GM12878 (cell line): ENCODE measurements around the gene ISCU. TPM values are rescaled to one million over a fixed set of nuclear protein-coding genes. Genes with fewer than 3 reads are reported as not detected.
"Not testable (repeated sequence)": the region's sequence is repeated elsewhere in the genome, so short reads cannot be mapped to it uniquely, and the experiment has no call there.

ENCODE experiments used
- ATAC-seq: fragments of 200-7000 bp; cut with Tn5 transposase; 3 replicates; pipeline ENCODE4 v1.9.1; 2020; ENCODE audit warnings: mild to moderate bottlenecking, moderate library complexity
- BruUV-seq: library from RNA; stranded (reverse); fragments of 400-500 nt; replicated peaks from 2 replicates; lab custom pipeline; 2021; lab: Mats Ljungman, UMichigan
- CTCF ChIA-PET: fragments of 300-600 bp; sonication (Branson Sonifier 250); formaldehyde crosslinking; extraction: SDS; loops from one replicate; lab custom pipeline; 2021; ENCODE audit warnings: inconsistent platforms; lab: Yijun Ruan, JAX
- POLR2A ChIA-PET: fragments of 350-600 bp; formaldehyde crosslinking; extraction: SDS; loops from one replicate; lab custom pipeline; 2021; ENCODE audit warnings: inconsistent platforms; lab: Charles Lee
- RAD21 ChIA-PET: fragments of 300-600 bp; sonication (Branson Sonifier 250); formaldehyde crosslinking; loops from one replicate; lab custom pipeline; 2023; ENCODE audit warnings: antibody characterized with exemption; ENCODE audit not compliant: unreplicated experiment; lab: Charles Lee
- SMC1A ChIA-PET: fragments of 300-600 bp; sonication (Branson Sonifier 250); formaldehyde crosslinking; loops from one replicate; lab custom pipeline; 2023; ENCODE audit not compliant: unreplicated experiment, uncharacterized antibody; lab: Charles Lee
- DNase-seq: peaks from one replicate; pipeline ENCODE4 v3.0.0-alpha.2; 2011; ENCODE audit warnings: low read depth, low spot score
- FAIRE-seq: peaks from 3 replicates; lab custom pipeline; 2011; peaks lifted over from hg19 to GRCh38; lab: Jason Lieb, UNC
- H2AFZ ChIP-seq: 2 replicates; pipeline ENCODE4 v1.6.0; 2011; ENCODE audit warnings: low read depth, low read length, control low read depth; ENCODE audit not compliant: control insufficient read depth
- H3K27ac ChIP-seq: 2 replicates; pipeline ENCODE4 v1.5.1; 2011; ENCODE audit warnings: control low read depth; ENCODE audit not compliant: control insufficient read depth, insufficient read depth
- H3K27me3 ChIP-seq, 2 experiments: replicated peaks in 1 of 2; 2 replicates each; pipeline versions ENCODE4 v1.6.0 to v1.6.1; 2011; ENCODE audit warnings: low read length in 1 of 2; ENCODE audit not compliant: control insufficient read depth in 2 of 2, insufficient read depth in 2 of 2
- H3K36me3 ChIP-seq, 2 experiments: 2 replicates each; pipeline ENCODE4 v1.5.1; 2011; ENCODE audit warnings: low read length in 1 of 2; ENCODE audit not compliant: control insufficient read depth in 2 of 2, insufficient read depth in 2 of 2
- H3K4me1 ChIP-seq: 2 replicates; pipeline ENCODE4 v1.6.1; 2011; ENCODE audit warnings: mild to moderate bottlenecking, low read length, moderate library complexity, mixed read lengths; ENCODE audit not compliant: control insufficient read depth, insufficient read depth
- H3K4me2 ChIP-seq: 2 replicates; pipeline ENCODE4 v1.6.0; 2011; ENCODE audit warnings: control low read depth; ENCODE audit not compliant: control insufficient read depth, insufficient read depth
- H3K4me3 ChIP-seq: fragments of 200-600 bp; sonication (generic); 2 replicates; pipeline ENCODE4 v1.5.1; 2016
- H3K79me2 ChIP-seq: 2 replicates; pipeline ENCODE4 v1.6.0; 2011; ENCODE audit warnings: low read length; ENCODE audit not compliant: control insufficient read depth, insufficient read depth
- H3K9ac ChIP-seq: 2 replicates; pipeline ENCODE4 v1.8.0; 2011; ENCODE audit warnings: low read length, control low read depth, mixed read lengths; ENCODE audit not compliant: control insufficient read depth, insufficient read depth
- H3K9me3 ChIP-seq: replicated peaks from 3 replicates; pipeline ENCODE4 v1.5.1; 2011; ENCODE audit warnings: mild to moderate bottlenecking, low read length; ENCODE audit not compliant: control insufficient read depth, insufficient read depth
- H4K20me1 ChIP-seq: 2 replicates; pipeline ENCODE4 v1.6.0; 2011; ENCODE audit not compliant: control insufficient read depth, insufficient read depth
- ATF3 ChIP-seq: IDR thresholded peaks from 2 replicates; pipeline ENCODE4 v1.6.1; 2011; ENCODE audit warnings: low read depth, mild to moderate bottlenecking, low read length, moderate library complexity, borderline replicate concordance; ENCODE audit errors: extremely low read depth
- BACH1 ChIP-seq: fragments of 450-650 bp; IDR thresholded peaks from 2 replicates; pipeline ENCODE4 v1.6.1; 2017; ENCODE audit warnings: mild to moderate bottlenecking, borderline replicate concordance
- BRCA1 ChIP-seq: IDR thresholded peaks from 2 replicates; pipeline ENCODE4 v1.6.1; 2011; ENCODE audit warnings: low read depth, low read length, improper control_type of control experiment
- CBFB ChIP-seq: IDR thresholded peaks from 2 replicates; pipeline ENCODE4 v1.6.1; 2016; ENCODE audit warnings: antibody characterized with exemption, low read depth
- FOXK2 ChIP-seq: fragments of 450-650 bp; IDR thresholded peaks from 2 replicates; pipeline ENCODE4 v1.6.1; 2017; ENCODE audit warnings: mild to moderate bottlenecking, moderate library complexity
- JUND ChIP-seq: IDR thresholded peaks from 2 replicates; pipeline ENCODE4 v1.6.1; 2012; ENCODE audit warnings: low read depth, mild to moderate bottlenecking, low read length, improper control_type of control experiment, moderate library complexity
- NFIC ChIP-seq: IDR thresholded peaks from 2 replicates; pipeline ENCODE4 v1.6.1; 2012; ENCODE audit warnings: low read depth, mild to moderate bottlenecking, inconsistent platforms, low read length, moderate library complexity
- SMAD5 ChIP-seq: IDR thresholded peaks from 2 replicates; pipeline ENCODE4 v1.6.1; 2016; ENCODE audit warnings: antibody characterized with exemption, low read depth
- SUZ12 ChIP-seq: fragments of 200-600 bp; sonication (generic); IDR thresholded peaks from one replicate; pipeline ENCODE4 v1.6.1; 2018; ENCODE audit warnings: antibody characterized with exemption, mild to moderate bottlenecking; ENCODE audit not compliant: unreplicated experiment
- TBL1XR1 ChIP-seq: IDR thresholded peaks from 2 replicates; pipeline ENCODE4 v1.6.1; 2012; ENCODE audit warnings: low read depth, low read length, improper control_type of control experiment
- WGBS: methylation state at CpG from one replicate; pipeline ENCODE4 v1.1.6; 2016; ENCODE audit warnings: low lambda C conversion rate; ENCODE audit not compliant: insufficient replicate concordance, insufficient coverage; ENCODE audit errors: missing lambda C conversion rate; 5-methylcytosine and 5-hydroxymethylcytosine counted together
- in situ Hi-C: fragments of 300-500 bp; cut with MboI; formaldehyde crosslinking; loops from 9 replicates; pipeline ENCODE4 v1.14.3; 2018; ENCODE audit warnings: mixed read lengths
- intact Hi-C: fragments of 100-400 bp; cut with micrococcal nuclease; formaldehyde crosslinking; loops from one replicate; pipeline ENCODE4 v1.14.2; 2022; ENCODE audit not compliant: unreplicated experiment
- polyA plus RNA-seq, 11 experiments: library from polyadenylated mRNA; depleted of rRNA in 4 of 11; unstranded in 6 of 11; stranded (reverse) in 5 of 11; fragments of >200 nt; fragmentation: Nextera tagmentation in 4 of 11; fragmentation: Illumina TruSeq in 1 of 11; extraction: Ambion mirVana in 4 of 11; extraction: Trizol in 1 of 11; gene quantifications; 1 replicate in 1 of 11; 2 replicates in 10 of 11; pipeline versions ENCODE4 v1.2.1 to v1.2.3, GENCODE V29; 2011 to 2016; ENCODE audit warnings: inconsistent platforms in 2 of 11, missing spikeins in 2 of 11, low read depth in 1 of 11
- total RNA-seq, 4 experiments: library from RNA; depleted of rRNA in 3 of 4; stranded (reverse); fragments of >200 nt in 3 of 4; fragmentation: Illumina TruSeq in 1 of 4; extraction: Trizol in 1 of 4; gene quantifications; 2 replicates each; pipeline versions ENCODE4 v1.2.1 to v1.2.3, GENCODE V29; 2013 to 2021
- TF ChIP-seq, protein P1 (sequence below): fragments of 450-650 bp; IDR thresholded peaks from 2 replicates; pipeline ENCODE4 v1.6.1; 2016; ENCODE audit warnings: mild to moderate bottlenecking, moderate library complexity, borderline replicate concordance

ISCU gene
- total and polyA plus RNA-seq, 10 of the 15 experiments (the other 5 are each of a cell fraction or from before 2014, with no cell fraction given) = 32.8 to 260 (median 127) TPM

DNA sequence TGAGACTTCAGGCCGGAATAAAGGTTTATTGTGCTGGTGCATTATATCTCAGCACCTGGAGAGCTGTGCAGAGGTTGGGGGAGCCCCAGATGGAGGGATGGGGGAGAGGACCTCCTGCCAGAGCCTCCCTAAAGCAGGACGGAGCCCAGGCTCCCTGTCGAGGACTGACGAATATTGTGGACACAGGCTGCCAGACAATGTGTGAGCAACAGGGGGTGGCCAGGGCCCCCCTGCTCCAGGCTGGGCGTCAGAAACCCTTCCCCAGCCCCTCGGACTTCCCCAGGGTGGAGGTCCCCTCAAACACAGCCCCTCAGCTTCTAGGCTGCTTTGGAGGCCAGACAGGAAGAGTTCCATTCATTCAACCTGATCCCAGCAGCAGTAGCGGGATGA, 27.4 kb downstream of the ISCU start (continued):
- TF ChIP-seq TBL1XR1 (no peak), BRCA1 (no peak), JUND (no peak), SUZ12 (no peak), FOXK2 (no peak), SMAD5 (no peak)

DNA sequence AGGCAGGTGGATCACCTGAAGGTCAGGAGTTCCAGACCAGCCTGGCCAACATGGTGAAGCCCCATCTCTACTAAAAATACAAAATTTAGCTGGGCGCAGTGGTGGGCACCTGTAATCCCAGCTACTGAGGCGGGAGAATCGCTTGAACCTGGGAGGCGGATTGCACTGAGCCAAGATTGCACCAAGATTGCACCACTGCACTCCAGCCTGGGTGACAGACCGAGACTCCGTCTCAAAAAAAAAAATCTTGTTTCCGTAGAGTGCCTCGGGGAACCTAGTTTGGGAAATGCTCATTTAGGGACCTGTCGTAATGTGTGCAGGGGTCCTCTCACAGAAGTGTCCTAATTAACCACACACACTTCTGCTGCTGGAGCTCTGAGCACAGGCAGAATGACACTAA, 28.1 kb downstream of the ISCU start:
- intact Hi-C loops, H3K9me3 ChIP-seq, H3K79me2 ChIP-seq, ATAC-seq, POLR2A ChIA-PET, RAD21 ChIA-PET, H4K20me1 ChIP-seq, H3K36me3 ChIP-seq, H3K4me2 ChIP-seq, DNase-seq, H2AFZ ChIP-seq, H3K9ac ChIP-seq, H3K4me1 ChIP-seq, in situ Hi-C loops, H3K27ac ChIP-seq, FAIRE-seq, H3K27me3 ChIP-seq, BruUV-seq, SMC1A ChIA-PET, H3K4me3 ChIP-seq: not testable (repeated sequence)
- CTCF ChIA-PET = interaction anchor here (1.4 kb wide), 1 partner anchor 14 kb away, joined by 3 read pairs; no protein-coding TSS in a partner anchor
- WGBS = 78% methylated on average over 8 of the region's 9 CpGs

GRCh38 chr12:108591267-108591980, 29.0 kb downstream of the ISCU start:
- CTCF ChIA-PET = no interaction called here
- ATAC-seq = no peak
- Histone ChIP-seq H3K27ac (no peak overlapping the region), H3K9me3 (no peaks in the 10 kb centered on the region), H3K9ac (no peak overlapping the region), H3K4me3 (no peak overlapping the region), H3K79me2 (no peaks in the 10 kb centered on the region), H3K4me1 (no peaks in the 10 kb centered on the region), H3K36me3 (no peaks in the 10 kb centered on the region), H3K27me3 (no peaks in the 10 kb centered on the region), H4K20me1 (no peaks in the 10 kb centered on the region), H3K4me2 (no peak overlapping the region), H2AFZ (no peak overlapping the region)
- POLR2A ChIA-PET = no interaction called here
- WGBS = 69% methylated on average over 22 of the region's 22 CpGs
- in situ Hi-C loops = no loop called here
- FAIRE-seq = no peak
- RAD21 ChIA-PET = no interaction called here
- intact Hi-C loops = no loop called here
- no TSS peak for BruUV-seq
- no peak for DNase-seq
- SMC1A ChIA-PET = no interaction called here
- TF ChIP-seq CBFB (no peak), NFIC (no peak), ATF3 (no peak), BACH1 (no peak)
- TF ChIP-seq, protein P1, sequence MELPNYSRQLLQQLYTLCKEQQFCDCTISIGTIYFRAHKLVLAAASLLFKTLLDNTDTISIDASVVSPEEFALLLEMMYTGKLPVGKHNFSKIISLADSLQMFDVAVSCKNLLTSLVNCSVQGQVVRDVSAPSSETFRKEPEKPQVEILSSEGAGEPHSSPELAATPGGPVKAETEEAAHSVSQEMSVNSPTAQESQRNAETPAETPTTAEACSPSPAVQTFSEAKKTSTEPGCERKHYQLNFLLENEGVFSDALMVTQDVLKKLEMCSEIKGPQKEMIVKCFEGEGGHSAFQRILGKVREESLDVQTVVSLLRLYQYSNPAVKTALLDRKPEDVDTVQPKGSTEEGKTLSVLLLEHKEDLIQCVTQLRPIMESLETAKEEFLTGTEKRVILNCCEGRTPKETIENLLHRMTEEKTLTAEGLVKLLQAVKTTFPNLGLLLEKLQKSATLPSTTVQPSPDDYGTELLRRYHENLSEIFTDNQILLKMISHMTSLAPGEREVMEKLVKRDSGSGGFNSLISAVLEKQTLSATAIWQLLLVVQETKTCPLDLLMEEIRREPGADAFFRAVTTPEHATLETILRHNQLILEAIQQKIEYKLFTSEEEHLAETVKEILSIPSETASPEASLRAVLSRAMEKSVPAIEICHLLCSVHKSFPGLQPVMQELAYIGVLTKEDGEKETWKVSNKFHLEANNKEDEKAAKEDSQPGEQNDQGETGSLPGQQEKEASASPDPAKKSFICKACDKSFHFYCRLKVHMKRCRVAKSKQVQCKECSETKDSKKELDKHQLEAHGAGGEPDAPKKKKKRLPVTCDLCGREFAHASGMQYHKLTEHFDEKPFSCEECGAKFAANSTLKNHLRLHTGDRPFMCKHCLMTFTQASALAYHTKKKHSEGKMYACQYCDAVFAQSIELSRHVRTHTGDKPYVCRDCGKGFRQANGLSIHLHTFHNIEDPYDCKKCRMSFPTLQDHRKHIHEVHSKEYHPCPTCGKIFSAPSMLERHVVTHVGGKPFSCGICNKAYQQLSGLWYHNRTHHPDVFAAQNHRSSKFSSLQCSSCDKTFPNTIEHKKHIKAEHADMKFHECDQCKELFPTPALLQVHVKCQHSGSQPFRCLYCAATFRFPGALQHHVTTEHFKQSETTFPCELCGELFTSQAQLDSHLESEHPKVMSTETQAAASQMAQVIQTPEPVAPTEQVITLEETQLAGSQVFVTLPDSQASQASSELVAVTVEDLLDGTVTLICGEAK = no peak
